Measurements from ENCODE around the gene FAM114A2. TPM values are rescaled to one million over a fixed set of nuclear protein-coding genes. Genes with fewer than 3 reads are reported as not detected.

The FAM114A2 gene
- total RNA-seq, 1 donor from 2014 or later: 32.3 TPM

GRCh38 chr5:153952057-153952456 is 86.7 kb downstream of the FAM114A2 start:
- no peak overlapping the region for H3K27ac ChIP-seq (replicated peaks)
- no peaks in the 10 kb centered on the region for H3K36me3 ChIP-seq
- intact Hi-C loops (cut with micrococcal nuclease): no loop called here
- no peaks in the 10 kb centered on the region for H3K4me1 ChIP-seq
- H3K4me3 ChIP-seq: no peak overlapping the region
- no peak for TF ChIP-seq CTCF (IDR thresholded peaks at IDR 0.05; ENCODE audit: borderline replicate concordance)
- H3K27me3 ChIP-seq (ENCODE audit: low read depth): no peaks in the 10 kb centered on the region
- DNase-seq: no peak
- H3K9me3 ChIP-seq (replicated peaks): peaks cover 7% of the 10 kb centered on the region

GRCh38 chr5:153941265-153941664 is 97.4 kb downstream of the FAM114A2 start:
- H3K4me1 ChIP-seq: no peaks in the 10 kb centered on the region
- no peak overlapping the region for H3K4me3 ChIP-seq
- H3K27ac ChIP-seq (replicated peaks): no peak overlapping the region
- no peak for DNase-seq
- TF ChIP-seq CTCF (IDR thresholded peaks at IDR 0.05; ENCODE audit: borderline replicate concordance): no peak
- H3K27me3 ChIP-seq (ENCODE audit: low read depth): no peaks in the 10 kb centered on the region
- H3K9me3 ChIP-seq (replicated peaks): peaks cover 74% of the 10 kb centered on the region
- intact Hi-C loops (cut with micrococcal nuclease): no loop called here
- H3K36me3 ChIP-seq: no peaks in the 10 kb centered on the region

Other genes with a start within 250 kb of the FAM114A2 start
- 29.4 TPM for gene MFAP3, start 57 bp upstream of the FAM114A2 start, total RNA-seq
- 11.5 TPM for gene GALNT10, start 151.8 kb upstream of the FAM114A2 start, total RNA-seq

All from left ventricle myocardium inferior (tissue), 1 donor.